ENCODE data around the gene DOCK6.

- TF ChIP-seq CTCF (IDR thresholded peaks at IDR 0.05) (no peak), POLR2A (IDR thresholded peaks at IDR 0.05) (no peak)
These were observed 39.1 kb downstream of the DOCK6 start for GRCh38 chr19:11223200-11223599.
